Activated CD4-positive, alpha-beta T cell treated with anti-CD3 and anti-CD28 coated beads, Interleukin-2, amount 50 U/mL, for 4 hours (primary cell): ENCODE measurements around the gene ASCL4.
"Not testable (repeated sequence)": the region's sequence is repeated elsewhere in the genome, so short reads cannot be mapped to it uniquely, and the experiment has no call there.

Experiments
- DNase-seq, 2 experiments: peaks; one replicate each; pipeline ENCODE4 v3.0.0-alpha.2; 2020

The ASCL4 gene

GRCh38 chr12:107774349-107775029, at the start of gene ASCL4:
ASCL4 (plus strand) TSS chr12:107774704; CDS start chr12:107775219, 515 bp downstream.
- DNase-seq, result no peak

DNA sequence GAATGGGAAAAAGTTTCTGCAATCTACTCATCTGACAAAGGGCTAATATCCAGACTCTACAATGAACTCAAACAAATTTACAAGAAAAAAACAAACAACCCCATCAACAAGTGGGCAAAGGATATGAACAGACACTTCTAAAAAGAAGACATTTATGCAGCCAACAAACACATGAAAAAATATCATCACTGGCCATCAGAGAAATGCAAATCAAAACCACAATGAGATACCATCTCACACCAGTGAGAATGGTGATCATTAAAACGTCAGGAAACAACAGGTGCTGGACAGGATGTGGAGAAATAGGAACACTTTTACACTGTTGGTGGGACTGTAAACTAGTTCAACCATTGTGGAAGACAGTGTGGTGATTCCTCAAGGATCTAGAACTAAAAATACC, 47.2 kb upstream of the ASCL4 start:
- DNase-seq, result not testable (repeated sequence)

DNA sequence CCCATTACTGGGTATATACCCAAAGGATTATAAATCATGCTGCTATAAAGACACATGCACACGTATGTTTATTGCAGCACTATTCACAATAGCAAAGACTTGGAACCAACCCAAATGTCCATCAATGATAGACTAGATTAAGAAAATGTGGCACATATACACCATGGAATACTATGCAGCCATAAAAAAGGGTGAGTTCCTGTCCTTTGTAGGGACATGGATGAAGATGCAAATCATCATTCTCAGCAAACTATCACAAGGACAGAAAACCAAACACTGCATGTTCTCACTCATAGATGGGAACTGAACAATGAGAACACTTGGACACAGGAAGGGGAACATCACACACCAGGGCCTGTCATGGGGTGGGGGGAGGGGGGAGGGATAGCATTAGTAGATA, 46.8 kb upstream of the ASCL4 start:
- not testable (repeated sequence) for DNase-seq

DNA sequence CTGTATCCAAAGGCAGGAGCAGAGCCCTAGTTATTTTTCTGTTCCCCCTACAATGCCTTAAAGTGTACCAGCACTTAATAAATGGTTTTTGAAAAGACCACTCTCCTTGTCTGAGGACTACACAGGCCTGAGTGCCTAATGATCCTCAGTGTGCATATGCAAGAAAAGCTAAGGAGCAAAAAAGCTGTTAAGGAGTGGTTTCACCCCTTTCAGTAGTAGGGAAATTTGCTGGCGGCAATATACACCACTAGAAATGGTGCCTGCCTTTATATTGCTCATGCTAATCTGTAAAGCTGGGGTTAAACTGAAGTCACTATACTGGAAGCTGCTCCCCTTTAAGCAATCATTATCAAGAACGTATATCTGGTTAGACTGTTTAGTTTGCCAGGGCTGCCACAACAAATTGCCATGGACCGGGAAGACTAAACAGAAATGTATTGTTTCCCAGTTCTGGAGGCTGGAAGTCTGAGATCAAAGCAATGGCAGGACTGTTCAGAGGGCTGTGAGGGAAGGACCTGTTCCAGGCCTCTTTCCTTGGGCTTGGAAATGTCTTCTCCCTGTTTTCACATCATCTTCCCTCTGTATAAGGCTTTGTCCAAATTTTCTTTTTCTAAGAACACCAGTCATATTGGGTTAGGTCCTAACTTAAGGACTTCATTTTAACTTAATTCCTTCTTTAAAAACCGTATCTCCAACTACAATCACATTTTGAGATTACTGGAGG, 43.7 kb upstream of the ASCL4 start:
- DNase-seq, result no peak

- no peak for DNase-seq
Observed at GRCh38 chr12:107731366-107731765, 43.1 kb upstream of the ASCL4 start.

- DNase-seq, result no peak
Observed at GRCh38 chr12:107732365-107732764, 42.1 kb upstream of the ASCL4 start.

- DNase-seq, result no peak
Observed at GRCh38 chr12:107734139-107734538, 40.4 kb upstream of the ASCL4 start.

GRCh38 chr12:107735763-107736162, 38.7 kb upstream of the ASCL4 start:
- DNase-seq, result no peak

GRCh38 chr12:107736914-107737313, 37.6 kb upstream of the ASCL4 start:
- DNase-seq, result no peak

DNA sequence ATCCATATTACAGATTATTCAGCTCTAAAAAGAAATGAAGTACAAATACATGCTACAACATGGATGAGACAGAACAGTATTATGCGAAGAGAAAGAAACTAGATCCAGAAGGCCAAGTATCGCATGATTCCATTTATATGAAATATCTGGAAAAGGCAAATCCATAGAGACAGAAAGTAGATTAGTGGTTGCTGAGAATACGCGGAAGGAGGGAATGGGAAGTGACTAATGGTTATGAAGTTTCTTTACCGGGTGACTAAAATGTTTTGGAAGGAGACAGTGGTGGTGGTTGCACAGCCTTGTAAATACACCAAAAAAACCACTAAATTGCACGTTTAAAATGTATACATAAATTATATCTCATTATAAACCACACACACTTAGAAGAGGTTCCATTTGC, 26.0 kb upstream of the ASCL4 start:
- DNase-seq, result no peak

- no peak for DNase-seq
Observed at GRCh38 chr12:107749083-107749482, 25.4 kb upstream of the ASCL4 start.

DNA sequence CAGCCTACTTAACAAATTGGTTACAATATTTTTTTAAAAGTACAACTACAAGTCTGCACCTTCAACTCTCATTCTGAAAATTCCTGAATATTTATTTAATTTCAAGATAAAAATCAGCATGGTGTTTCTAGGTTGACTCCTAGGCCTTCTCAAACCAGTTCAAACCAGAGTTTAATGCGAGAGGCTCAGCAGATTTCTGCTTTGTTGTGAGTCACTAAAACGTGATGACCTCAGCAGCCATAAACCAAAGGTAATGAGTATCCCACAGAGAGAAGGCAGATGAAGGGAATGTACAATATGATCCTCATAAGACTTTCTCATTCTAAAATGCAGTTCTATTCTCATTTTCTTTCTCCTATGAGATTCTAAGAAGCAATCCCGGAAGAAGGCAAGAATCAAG, 15.1 kb upstream of the ASCL4 start:
- no peak for DNase-seq

- peak in 1 of 2 experiments; percentile 22 for DNase-seq
Observed at GRCh38 chr12:107760207-107760808, 14.2 kb upstream of the ASCL4 start.

DNA sequence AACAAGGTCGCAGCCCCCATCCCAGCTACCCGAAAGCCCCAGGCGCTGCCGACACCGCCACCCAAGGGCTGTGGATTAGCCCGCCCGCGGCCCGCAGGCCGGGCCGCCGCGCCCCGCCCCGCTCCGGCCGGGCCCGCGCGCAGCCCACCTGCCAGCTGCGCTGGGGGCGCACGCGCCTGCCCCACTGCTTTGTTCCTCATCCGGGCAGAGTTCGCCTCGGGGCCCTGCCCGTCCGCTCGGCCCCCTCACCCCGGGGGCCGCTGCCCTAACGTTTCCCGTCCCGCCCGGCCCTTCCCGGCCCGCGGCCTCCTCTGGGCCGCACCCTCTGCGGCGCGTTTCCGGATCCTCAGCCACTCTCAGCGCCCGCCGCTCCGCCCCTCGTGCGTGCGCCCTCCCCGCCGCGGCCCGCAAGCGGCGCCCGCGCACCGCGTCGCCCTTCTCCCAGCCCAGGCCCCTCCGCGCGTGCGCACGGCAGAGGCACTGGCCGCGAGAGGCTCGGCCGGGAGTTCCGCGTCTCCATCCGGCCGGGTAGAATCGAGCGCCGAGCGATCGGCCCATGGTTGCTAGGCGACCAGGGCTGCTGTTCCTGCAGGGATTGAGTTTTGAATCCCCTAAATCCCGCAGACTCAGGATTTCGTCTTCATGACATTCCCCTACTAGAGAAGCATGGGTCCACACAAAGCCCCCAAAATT, 13.5 kb upstream of the ASCL4 start, which contains the start of gene PRDM4:
TSS of gene PRDM4 (minus strand) at position 329 of the 693 bp plus-strand sequence. CDS start 622 bp downstream, outside the sequence.
- DNase-seq, result peak; percentile 76 to 80

DNA sequence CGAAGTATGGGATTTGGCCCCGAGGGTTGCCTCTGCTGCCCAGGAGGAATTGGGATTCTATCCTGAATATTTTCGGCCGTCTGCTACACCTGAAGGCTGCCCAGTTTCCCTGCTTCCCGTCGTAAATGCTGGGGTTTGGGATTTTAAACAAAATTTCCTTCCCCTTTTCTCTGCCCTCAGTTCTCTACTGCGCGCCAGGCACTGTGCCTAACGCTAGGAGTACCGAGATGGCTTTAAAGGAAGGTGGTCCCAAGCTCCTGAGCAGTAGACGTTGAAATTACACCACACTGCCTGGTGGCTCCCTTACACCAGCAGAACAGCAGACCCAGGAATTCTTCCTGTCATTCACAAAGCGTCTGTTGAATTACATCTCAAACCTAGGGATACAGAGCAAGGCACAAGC, 13.0 kb upstream of the ASCL4 start:
- no peak for DNase-seq

DNA sequence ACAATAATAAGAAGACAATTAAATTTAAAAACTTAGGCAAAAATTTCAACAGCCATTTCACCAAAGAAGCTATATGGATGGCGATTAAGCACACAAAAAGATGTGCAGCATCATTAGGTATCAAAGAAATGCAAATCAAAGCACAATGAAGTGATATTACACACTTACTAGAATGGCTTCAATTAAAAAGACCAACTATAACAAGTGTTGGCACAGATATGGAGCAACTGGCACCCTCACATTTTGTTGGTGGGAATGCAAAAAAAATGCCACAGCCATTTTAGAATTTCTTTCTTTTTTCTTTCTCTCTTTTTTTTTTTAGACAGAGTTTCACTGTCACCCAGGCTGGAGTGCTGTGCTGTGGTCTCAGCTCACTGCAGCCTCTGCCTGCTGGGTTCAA, 11.6 kb upstream of the ASCL4 start:
- no peak for DNase-seq

- no peak for DNase-seq
Observed at GRCh38 chr12:107764626-107765025, 9.9 kb upstream of the ASCL4 start.

- no peak for DNase-seq
Observed at GRCh38 chr12:107765316-107765715, 9.2 kb upstream of the ASCL4 start.

DNA sequence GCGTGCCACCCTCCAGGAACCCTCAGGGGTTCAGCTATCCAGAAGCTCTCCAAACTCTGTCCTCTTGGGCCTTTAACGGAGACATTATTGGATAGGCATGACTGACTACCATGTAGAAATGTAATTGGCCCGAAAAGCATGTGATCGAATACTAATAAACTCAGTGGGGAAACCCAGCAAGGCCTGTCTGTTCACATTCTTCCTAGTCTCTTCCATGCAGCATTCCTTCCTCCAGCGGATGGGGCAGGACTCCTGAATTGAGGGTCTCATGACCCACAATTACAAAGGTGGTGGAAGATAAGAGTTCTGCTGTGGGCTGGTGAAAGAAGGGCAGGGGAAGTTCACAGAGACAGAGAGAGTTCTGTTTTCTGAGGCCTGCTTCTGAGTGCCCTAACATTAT, 7.0 kb upstream of the ASCL4 start:
- no peak for DNase-seq

DNA sequence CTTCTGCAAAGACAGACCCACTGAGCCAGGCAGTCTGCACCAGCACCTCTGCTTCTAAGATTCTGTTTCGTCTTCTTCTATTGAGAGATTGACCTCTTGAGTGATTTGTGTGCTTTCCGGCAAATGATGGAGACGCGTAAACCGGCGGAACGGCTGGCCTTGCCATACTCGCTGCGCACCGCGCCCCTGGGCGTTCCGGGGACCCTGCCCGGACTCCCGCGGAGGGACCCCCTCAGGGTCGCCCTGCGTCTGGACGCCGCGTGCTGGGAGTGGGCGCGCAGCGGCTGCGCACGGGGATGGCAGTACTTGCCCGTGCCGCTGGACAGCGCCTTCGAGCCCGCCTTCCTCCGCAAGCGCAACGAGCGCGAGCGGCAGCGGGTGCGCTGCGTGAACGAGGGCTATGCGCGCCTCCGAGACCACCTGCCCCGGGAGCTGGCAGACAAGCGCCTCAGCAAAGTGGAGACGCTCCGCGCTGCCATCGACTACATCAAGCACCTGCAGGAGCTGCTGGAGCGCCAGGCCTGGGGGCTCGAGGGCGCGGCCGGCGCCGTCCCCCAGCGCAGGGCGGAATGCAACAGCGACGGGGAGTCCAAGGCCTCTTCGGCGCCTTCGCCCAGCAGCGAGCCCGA, 703 bp downstream of the ASCL4 start:
- no peak for DNase-seq

DNA sequence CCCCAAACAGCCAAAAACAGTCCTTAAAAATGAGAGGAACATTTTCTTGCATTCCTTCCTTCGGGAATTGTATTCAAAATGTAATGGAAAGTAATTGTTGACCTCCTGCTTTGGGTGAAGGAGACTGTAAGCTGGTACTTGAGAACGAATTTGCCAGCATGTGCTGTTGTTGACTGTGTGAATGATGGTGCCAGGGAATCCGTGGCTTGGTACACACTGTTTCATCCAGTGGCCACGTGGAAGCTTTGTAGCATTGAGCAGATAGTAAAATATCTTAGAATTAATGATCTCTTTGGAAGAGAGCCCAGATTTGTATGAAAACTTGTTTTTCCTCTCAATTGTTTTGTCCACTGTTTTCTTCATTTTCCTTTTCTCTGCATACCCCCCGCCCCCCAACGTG, 1.7 kb downstream of the ASCL4 start:
- DNase-seq, result no peak

GRCh38 chr12:107778383-107779025, 4.0 kb downstream of the ASCL4 start:
- DNase-seq, result no peak
